Adrenal gland (tissue), 5 donors: Measurements from ENCODE around the gene CPNE8.

Experiments
- POLR2A ChIP-seq, 2 donors: fragments of 450-650 bp; IDR thresholded peaks; one replicate each; pipeline ENCODE4 v1.6.1; 2017; ENCODE audit warnings: antibody characterized with exemption in 2 of 2, mild to moderate bottlenecking in 2 of 2, moderate library complexity in 1 of 2
- TF ChIP-seq, protein P1 (sequence below), 6 experiments: fragments of 450-650 bp in 4 of 6; fragments of 200-600 bp in 2 of 6; sonication (generic) in 1 of 6; IDR thresholded peaks; 1 replicate in 5 of 6; 2 replicates in 1 of 6; pipeline versions ENCODE4 v1.5.1 to v1.8.0; 2016 to 2021; ENCODE audit warnings: antibody characterized with exemption in 6 of 6, mild to moderate bottlenecking in 2 of 6, moderate library complexity in 1 of 6
- donor health status: DM: no; HTN: no; CAD: no.

DNA sequence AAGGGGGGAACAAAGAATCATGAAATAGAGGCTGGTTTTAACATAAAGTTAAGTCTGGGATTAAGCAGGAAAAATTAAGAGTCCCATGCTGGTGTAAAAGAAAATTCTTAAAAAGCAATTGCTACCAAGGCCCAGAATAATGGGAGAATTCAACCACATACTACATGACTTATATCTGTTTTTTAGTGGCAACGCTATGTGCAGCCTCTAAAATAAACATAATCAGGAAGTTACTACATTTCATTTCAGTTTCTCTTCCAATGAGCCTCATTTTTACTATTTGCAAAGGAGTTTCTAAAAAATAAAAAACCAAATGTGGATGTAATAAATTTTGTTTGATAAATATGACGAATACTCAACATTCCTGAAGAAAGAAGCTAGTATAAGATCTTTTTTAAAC, 58.1 kb downstream of the CPNE8 start:
- TF ChIP-seq, protein P1, sequence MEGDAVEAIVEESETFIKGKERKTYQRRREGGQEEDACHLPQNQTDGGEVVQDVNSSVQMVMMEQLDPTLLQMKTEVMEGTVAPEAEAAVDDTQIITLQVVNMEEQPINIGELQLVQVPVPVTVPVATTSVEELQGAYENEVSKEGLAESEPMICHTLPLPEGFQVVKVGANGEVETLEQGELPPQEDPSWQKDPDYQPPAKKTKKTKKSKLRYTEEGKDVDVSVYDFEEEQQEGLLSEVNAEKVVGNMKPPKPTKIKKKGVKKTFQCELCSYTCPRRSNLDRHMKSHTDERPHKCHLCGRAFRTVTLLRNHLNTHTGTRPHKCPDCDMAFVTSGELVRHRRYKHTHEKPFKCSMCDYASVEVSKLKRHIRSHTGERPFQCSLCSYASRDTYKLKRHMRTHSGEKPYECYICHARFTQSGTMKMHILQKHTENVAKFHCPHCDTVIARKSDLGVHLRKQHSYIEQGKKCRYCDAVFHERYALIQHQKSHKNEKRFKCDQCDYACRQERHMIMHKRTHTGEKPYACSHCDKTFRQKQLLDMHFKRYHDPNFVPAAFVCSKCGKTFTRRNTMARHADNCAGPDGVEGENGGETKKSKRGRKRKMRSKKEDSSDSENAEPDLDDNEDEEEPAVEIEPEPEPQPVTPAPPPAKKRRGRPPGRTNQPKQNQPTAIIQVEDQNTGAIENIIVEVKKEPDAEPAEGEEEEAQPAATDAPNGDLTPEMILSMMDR (IDR thresholded peaks at IDR 0.05): no peak
- no peak for TF ChIP-seq POLR2A (IDR thresholded peaks at IDR 0.05)
